OCI-LY7 (cell line): ENCODE data around the gene MAPK8IP3. TPM values are rescaled to one million over a fixed set of nuclear protein-coding genes. Genes with fewer than 3 reads are reported as not detected.

Source experiments
- BruUV-seq: library from RNA; stranded (reverse); fragments of 400-500 nt; replicated peaks from 2 replicates; lab custom pipeline; 2021; lab: Mats Ljungman, UMichigan
- CTCF ChIA-PET: fragments of 300-600 bp; sonication (Branson Sonifier 250); formaldehyde crosslinking; loops from one replicate; lab custom pipeline; 2022; ENCODE audit warnings: antibody characterized with exemption; ENCODE audit not compliant: unreplicated experiment; lab: Charles Lee
- POLR2A ChIA-PET: fragments of 300-600 bp; sonication (Branson Sonifier 250); formaldehyde crosslinking; loops from one replicate; lab custom pipeline; 2022; ENCODE audit warnings: antibody characterized with exemption; lab: Charles Lee
- DNase-seq: peaks from one replicate; pipeline ENCODE4 v3.0.0-alpha.2; 2015; ENCODE audit warnings: low spot score
- H2AFZ ChIP-seq: fragments of 200-600 bp; sonication (generic), shearing (Covaris generic); 2 replicates; pipeline ENCODE4 v1.6.1; 2014; ENCODE audit warnings: mild to moderate bottlenecking, antibody characterized with exemption, low read length, moderate library complexity
- H3K27ac ChIP-seq: fragments of 200-600 bp; sonication (generic); 2 replicates; pipeline ENCODE4 v1.5.1; 2014; ENCODE audit warnings: mixed run types, low read depth, mild to moderate bottlenecking, moderate library complexity, low read length, inconsistent platforms; ENCODE audit not compliant: poor library complexity, severe bottlenecking
- H3K36me3 ChIP-seq: fragments of 200-600 bp; sonication (generic); 2 replicates; pipeline ENCODE4 v1.6.1; 2014; ENCODE audit warnings: mild to moderate bottlenecking, antibody characterized with exemption, low read length, moderate library complexity, mixed read lengths; ENCODE audit not compliant: insufficient read depth
- H3K4me1 ChIP-seq: fragments of 200-600 bp; sonication (generic); 2 replicates; pipeline ENCODE4 v1.5.1; 2014; ENCODE audit warnings: mild to moderate bottlenecking, low read length; ENCODE audit not compliant: insufficient read depth, poor library complexity, severe bottlenecking
- H3K4me2 ChIP-seq: fragments of 200-600 bp; sonication (generic); 2 replicates; pipeline ENCODE4 v1.6.1; 2014; ENCODE audit warnings: mild to moderate bottlenecking, low read length
- H3K4me3 ChIP-seq: fragments of 200-600 bp; sonication (generic); 2 replicates; pipeline ENCODE4 v1.5.1; 2014; ENCODE audit warnings: mild to moderate bottlenecking, low read depth, low read length; ENCODE audit not compliant: poor library complexity, severe bottlenecking
- H3K79me2 ChIP-seq: fragments of 200-600 bp; sonication (generic); 2 replicates; pipeline ENCODE4 v1.6.1; 2016; ENCODE audit warnings: low read depth, mild to moderate bottlenecking, low read length, moderate library complexity, mixed read lengths; ENCODE audit not compliant: insufficient read depth
- H3K9me2 ChIP-seq: fragments of 200-600 bp; sonication (generic); 2 replicates; pipeline ENCODE4 v1.6.1; 2016; ENCODE audit warnings: mild to moderate bottlenecking, low read length, mixed read lengths; ENCODE audit not compliant: insufficient read depth
- H3K9me3 ChIP-seq: fragments of 200-600 bp; sonication (generic); 2 replicates; pipeline ENCODE4 v1.6.1; 2014; ENCODE audit warnings: mild to moderate bottlenecking, mixed run types, low read length, mixed read lengths
- H4K20me1 ChIP-seq: fragments of 200-600 bp; sonication (generic); 2 replicates; pipeline ENCODE4 v1.6.1; 2014; ENCODE audit warnings: mild to moderate bottlenecking, antibody characterized with exemption, low read length, moderate library complexity, mixed read lengths; ENCODE audit not compliant: insufficient read depth
- EZH2phosphoT487 ChIP-seq: fragments of 200-600 bp; sonication (generic); IDR thresholded peaks from 2 replicates; pipeline ENCODE4 v1.6.1; 2018; ENCODE audit warnings: low read depth, borderline replicate concordance, mild to moderate bottlenecking, mixed run types, antibody characterized with exemption, low read length, moderate library complexity, mixed read lengths
- intact Hi-C: fragments of 100-400 bp; cut with micrococcal nuclease; formaldehyde crosslinking; loops from one replicate; pipeline ENCODE4 v1.10.0; 2022; ENCODE audit not compliant: unreplicated experiment
- total RNA-seq, 2 experiments: library from RNA; depleted of rRNA in 1 of 2; stranded (reverse); fragments of >200 nt in 1 of 2; shearing (Covaris generic) in 1 of 2; gene quantifications; 2 replicates each; pipeline ENCODE4 v1.2.3, GENCODE V29; 2014 to 2022
- TF ChIP-seq, protein P1 (sequence below): fragments of 200-600 bp; sonication (generic); conservative IDR thresholded peaks from 2 replicates; pipeline ENCODE4 v1.5.1; 2014; ENCODE audit warnings: mild to moderate bottlenecking, antibody characterized with exemption, low read length, moderate library complexity, mixed read lengths

The MAPK8IP3 gene
- total RNA-seq, 2 experiments from 2014 or later, result 114 to 130 TPM

DNA sequence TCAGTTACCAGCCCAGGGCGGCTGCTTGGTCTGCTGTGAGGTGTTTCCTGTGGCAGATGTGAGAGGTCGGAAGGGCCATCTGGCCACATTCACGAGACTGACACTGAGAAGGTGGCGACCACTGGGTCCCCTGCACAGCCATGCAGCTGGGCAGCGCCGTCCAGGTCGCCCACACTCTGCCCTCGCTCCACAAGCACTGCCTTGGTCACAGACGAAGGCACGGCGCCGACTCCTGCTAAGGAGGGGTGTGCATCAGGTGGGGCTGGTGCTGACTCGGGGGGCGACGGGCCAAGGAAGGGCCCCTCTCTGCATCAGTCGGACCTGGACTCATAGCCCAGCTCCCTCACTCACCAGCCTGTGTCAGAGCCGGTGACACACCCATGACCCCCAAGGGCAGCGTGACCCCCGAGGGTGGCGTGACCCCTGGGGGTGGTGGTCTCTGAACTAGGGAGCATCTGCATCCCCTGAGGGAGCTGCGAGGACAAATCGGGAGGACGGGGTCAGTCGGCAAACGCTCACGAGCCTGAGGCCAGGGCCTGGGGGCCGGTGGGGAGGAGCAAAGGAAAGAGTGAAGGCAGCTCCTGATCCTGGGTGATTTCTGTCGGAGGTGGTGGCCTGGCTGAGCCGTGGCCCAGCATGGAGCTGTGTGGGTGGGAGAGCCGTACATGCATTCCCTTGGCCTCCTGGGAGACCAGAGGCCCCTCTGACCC lies 34.9 kb downstream of the MAPK8IP3 start:
- Histone ChIP-seq H4K20me1 (no peaks in the 10 kb centered on the region), H2AFZ (no peak overlapping the region), H3K79me2 (no peaks in the 10 kb centered on the region), H3K4me3 (no peak overlapping the region), H3K9me3 (peaks cover 15% of the 10 kb centered on the region; the same call in 1 of the 2 replicates), H3K9me2 (no peaks in the 10 kb centered on the region), H3K4me2 (no peak overlapping the region), H3K27ac (no peak overlapping the region), H3K36me3 (peaks cover 26% of the 10 kb centered on the region; the same call in 1 of the 2 replicates), H3K4me1 (no peaks in the 10 kb centered on the region)
- intact Hi-C loops, result no loop called here
- no TSS peak for BruUV-seq
- TF ChIP-seq, protein P1, sequence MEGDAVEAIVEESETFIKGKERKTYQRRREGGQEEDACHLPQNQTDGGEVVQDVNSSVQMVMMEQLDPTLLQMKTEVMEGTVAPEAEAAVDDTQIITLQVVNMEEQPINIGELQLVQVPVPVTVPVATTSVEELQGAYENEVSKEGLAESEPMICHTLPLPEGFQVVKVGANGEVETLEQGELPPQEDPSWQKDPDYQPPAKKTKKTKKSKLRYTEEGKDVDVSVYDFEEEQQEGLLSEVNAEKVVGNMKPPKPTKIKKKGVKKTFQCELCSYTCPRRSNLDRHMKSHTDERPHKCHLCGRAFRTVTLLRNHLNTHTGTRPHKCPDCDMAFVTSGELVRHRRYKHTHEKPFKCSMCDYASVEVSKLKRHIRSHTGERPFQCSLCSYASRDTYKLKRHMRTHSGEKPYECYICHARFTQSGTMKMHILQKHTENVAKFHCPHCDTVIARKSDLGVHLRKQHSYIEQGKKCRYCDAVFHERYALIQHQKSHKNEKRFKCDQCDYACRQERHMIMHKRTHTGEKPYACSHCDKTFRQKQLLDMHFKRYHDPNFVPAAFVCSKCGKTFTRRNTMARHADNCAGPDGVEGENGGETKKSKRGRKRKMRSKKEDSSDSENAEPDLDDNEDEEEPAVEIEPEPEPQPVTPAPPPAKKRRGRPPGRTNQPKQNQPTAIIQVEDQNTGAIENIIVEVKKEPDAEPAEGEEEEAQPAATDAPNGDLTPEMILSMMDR, result no peak
- TF ChIP-seq EZH2phosphoT487, result no peak
- ChIA-PET POLR2A (no interaction called here), CTCF (no interaction called here)
- no peak for DNase-seq

DNA sequence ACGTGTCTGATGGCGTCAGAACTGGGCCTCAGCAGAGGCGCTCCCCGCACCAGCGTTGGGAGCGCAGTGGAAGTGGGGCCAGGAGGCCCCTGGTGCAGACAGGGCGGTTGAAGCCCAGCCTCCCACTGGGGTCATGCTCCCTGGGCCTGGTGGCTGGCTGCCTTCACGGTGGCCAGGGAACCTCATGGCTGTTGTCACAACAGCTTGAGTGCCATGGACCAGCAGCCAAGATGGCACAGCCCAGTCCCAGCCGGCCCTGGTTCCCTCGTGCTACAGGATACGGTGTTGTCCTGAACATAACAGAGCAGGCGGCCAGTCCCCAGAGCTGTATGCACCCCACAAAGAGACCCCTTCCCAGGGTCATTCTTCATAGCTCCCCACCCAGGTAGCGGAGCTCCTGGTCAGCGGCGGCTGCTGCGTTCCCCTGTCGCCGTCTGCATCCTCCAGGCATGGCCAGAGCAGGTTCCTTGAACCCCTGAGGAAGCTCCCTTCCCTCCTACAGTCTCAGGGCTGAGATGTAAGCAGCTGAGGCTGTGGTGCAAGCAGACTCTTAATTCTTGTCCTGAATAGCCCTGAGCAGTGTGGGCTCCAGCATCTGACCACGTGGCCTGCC lies 35.7 kb downstream of the MAPK8IP3 start:
- no TSS peak for BruUV-seq
- Histone ChIP-seq H3K27ac (no peak overlapping the region), H3K4me3 (no peak overlapping the region), H3K79me2 (no peaks in the 10 kb centered on the region), H3K9me2 (no peaks in the 10 kb centered on the region), H3K36me3 (peaks cover 27% of the 10 kb centered on the region; the same call in 1 of the 2 replicates), H3K4me2 (no peak overlapping the region), H4K20me1 (no peaks in the 10 kb centered on the region), H2AFZ (no peak overlapping the region), H3K9me3 (peaks cover 12% of the 10 kb centered on the region; the same call in 1 of the 2 replicates), H3K4me1 (no peaks in the 10 kb centered on the region)
- no peak for TF ChIP-seq EZH2phosphoT487
- TF ChIP-seq, protein P1, result no peak
- ChIA-PET CTCF (no interaction called here), POLR2A (no interaction called here)
- DNase-seq, result no peak
- intact Hi-C loops, result no loop called here
